WTC11 (cell line): ENCODE measurements around the gene SMIM11.

Source experiments
- ATF1 ChIP-seq: sonication (generic); formaldehyde crosslinking; IDR thresholded peaks from 2 replicates; pipeline ENCODE4 v1.8.1; 2023; ENCODE audit warnings: mild to moderate bottlenecking, moderate library complexity, missing genetic modification reagents
- CBFB ChIP-seq: sonication (generic); formaldehyde crosslinking; IDR thresholded peaks from 2 replicates; pipeline ENCODE4 v1.8.1; 2022; ENCODE audit warnings: mild to moderate bottlenecking, low read depth, missing genetic modification reagents
- CREB1 ChIP-seq: sonication (generic); formaldehyde crosslinking; IDR thresholded peaks from 2 replicates; pipeline ENCODE4 v1.8.0; 2023; ENCODE audit warnings: mild to moderate bottlenecking, missing genetic modification reagents
- ELF4 ChIP-seq: sonication (generic); formaldehyde crosslinking; IDR thresholded peaks from 2 replicates; pipeline ENCODE4 v1.8.1; 2022; ENCODE audit warnings: low read depth, mild to moderate bottlenecking, moderate library complexity, missing genetic modification reagents
- FOXP1 ChIP-seq: sonication (generic); formaldehyde crosslinking; IDR thresholded peaks from 2 replicates; pipeline ENCODE4 v1.8.0; 2022; ENCODE audit warnings: missing genetic modification reagents, mild to moderate bottlenecking, moderate library complexity, borderline replicate concordance
- RORB ChIP-seq: fragments of 250-450 bp; sonication (Bioruptor Pico); IDR thresholded peaks from 2 replicates; pipeline ENCODE4 v1.9.0; 2021; ENCODE audit warnings: mild to moderate bottlenecking
- ZNF263 ChIP-seq: sonication (generic); formaldehyde crosslinking; IDR thresholded peaks from 2 replicates; pipeline ENCODE4 v1.8.1; 2022; ENCODE audit warnings: low read depth, mild to moderate bottlenecking, moderate library complexity, missing genetic modification reagents
- ZNF416 ChIP-seq: fragments of 250-450 bp; sonication (Bioruptor Pico); IDR thresholded peaks from 2 replicates; pipeline ENCODE4 v1.9.0; 2021; ENCODE audit warnings: mild to moderate bottlenecking, inconsistent platforms
- TF ChIP-seq, protein P1 (sequence below): fragments of 200-600 bp; IDR thresholded peaks from 2 replicates; pipeline ENCODE4 v1.8.0; 2022; ENCODE audit warnings: antibody characterized with exemption
- TF ChIP-seq, protein P2 (sequence below): sonication (generic); formaldehyde crosslinking; conservative IDR thresholded peaks from 2 replicates; pipeline ENCODE4 v1.8.1; 2022; ENCODE audit warnings: mild to moderate bottlenecking, missing genetic modification reagents
- TF ChIP-seq, protein P3 (sequence below): sonication (generic); formaldehyde crosslinking; IDR thresholded peaks from 2 replicates; pipeline ENCODE4 v1.8.1; 2023; ENCODE audit warnings: mild to moderate bottlenecking, missing genetic modification reagents, moderate library complexity
- TF ChIP-seq, protein P4 (sequence below): sonication (generic); formaldehyde crosslinking; conservative IDR thresholded peaks from 2 replicates; pipeline ENCODE4 v1.8.1; 2023; ENCODE audit warnings: mild to moderate bottlenecking, low read depth, missing genetic modification reagents, moderate library complexity
- TF ChIP-seq, protein P5 (sequence below): sonication (generic); formaldehyde crosslinking; IDR thresholded peaks from 2 replicates; pipeline ENCODE4 v1.8.0; 2022; ENCODE audit warnings: mild to moderate bottlenecking, missing genetic modification reagents
- TF ChIP-seq, protein P6 (sequence below): sonication (generic); formaldehyde crosslinking; IDR thresholded peaks from 2 replicates; pipeline ENCODE4 v1.8.1; 2022; ENCODE audit warnings: mild to moderate bottlenecking, missing genetic modification reagents, moderate library complexity, borderline replicate concordance

DNA sequence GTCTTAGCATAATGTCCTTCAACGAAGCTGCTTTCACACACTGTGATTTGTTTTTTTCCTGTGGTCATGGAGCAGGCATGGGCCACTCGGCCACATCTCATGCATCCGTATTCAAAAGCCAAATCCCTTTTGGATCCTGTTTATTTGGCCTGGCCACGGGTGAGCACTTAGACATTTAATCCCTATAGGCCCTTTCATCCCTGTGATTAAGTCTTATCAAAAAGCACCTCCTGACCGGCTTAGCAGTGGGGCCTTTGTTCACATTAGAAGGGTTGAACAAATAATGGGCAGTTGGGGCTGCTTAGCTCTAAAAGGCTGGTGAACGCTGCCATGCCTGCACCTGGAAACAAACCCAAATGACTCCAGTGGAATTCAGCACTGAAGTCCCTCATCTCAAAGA, 9.5 kb upstream of the SMIM11 start:
- TF ChIP-seq ELF4 (CRISPR knock-in tag) (no peak), ZNF416 (CRISPR knock-in tag) (no peak), ATF1 (CRISPR knock-in tag) (no peak), ZNF263 (no peak), RORB (CRISPR knock-in tag) (no peak), FOXP1 (CRISPR knock-in tag) (no peak), CBFB (CRISPR knock-in tag) (no peak), CREB1 (no peak)
- TF ChIP-seq, protein P1, sequence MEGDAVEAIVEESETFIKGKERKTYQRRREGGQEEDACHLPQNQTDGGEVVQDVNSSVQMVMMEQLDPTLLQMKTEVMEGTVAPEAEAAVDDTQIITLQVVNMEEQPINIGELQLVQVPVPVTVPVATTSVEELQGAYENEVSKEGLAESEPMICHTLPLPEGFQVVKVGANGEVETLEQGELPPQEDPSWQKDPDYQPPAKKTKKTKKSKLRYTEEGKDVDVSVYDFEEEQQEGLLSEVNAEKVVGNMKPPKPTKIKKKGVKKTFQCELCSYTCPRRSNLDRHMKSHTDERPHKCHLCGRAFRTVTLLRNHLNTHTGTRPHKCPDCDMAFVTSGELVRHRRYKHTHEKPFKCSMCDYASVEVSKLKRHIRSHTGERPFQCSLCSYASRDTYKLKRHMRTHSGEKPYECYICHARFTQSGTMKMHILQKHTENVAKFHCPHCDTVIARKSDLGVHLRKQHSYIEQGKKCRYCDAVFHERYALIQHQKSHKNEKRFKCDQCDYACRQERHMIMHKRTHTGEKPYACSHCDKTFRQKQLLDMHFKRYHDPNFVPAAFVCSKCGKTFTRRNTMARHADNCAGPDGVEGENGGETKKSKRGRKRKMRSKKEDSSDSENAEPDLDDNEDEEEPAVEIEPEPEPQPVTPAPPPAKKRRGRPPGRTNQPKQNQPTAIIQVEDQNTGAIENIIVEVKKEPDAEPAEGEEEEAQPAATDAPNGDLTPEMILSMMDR = no peak
- TF ChIP-seq, protein P2, sequence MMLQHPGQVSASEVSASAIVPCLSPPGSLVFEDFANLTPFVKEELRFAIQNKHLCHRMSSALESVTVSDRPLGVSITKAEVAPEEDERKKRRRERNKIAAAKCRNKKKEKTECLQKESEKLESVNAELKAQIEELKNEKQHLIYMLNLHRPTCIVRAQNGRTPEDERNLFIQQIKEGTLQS = no peak
- TF ChIP-seq, protein P3, sequence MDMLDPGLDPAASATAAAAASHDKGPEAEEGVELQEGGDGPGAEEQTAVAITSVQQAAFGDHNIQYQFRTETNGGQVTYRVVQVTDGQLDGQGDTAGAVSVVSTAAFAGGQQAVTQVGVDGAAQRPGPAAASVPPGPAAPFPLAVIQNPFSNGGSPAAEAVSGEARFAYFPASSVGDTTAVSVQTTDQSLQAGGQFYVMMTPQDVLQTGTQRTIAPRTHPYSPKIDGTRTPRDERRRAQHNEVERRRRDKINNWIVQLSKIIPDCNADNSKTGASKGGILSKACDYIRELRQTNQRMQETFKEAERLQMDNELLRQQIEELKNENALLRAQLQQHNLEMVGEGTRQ = no peak
- TF ChIP-seq, protein P4, sequence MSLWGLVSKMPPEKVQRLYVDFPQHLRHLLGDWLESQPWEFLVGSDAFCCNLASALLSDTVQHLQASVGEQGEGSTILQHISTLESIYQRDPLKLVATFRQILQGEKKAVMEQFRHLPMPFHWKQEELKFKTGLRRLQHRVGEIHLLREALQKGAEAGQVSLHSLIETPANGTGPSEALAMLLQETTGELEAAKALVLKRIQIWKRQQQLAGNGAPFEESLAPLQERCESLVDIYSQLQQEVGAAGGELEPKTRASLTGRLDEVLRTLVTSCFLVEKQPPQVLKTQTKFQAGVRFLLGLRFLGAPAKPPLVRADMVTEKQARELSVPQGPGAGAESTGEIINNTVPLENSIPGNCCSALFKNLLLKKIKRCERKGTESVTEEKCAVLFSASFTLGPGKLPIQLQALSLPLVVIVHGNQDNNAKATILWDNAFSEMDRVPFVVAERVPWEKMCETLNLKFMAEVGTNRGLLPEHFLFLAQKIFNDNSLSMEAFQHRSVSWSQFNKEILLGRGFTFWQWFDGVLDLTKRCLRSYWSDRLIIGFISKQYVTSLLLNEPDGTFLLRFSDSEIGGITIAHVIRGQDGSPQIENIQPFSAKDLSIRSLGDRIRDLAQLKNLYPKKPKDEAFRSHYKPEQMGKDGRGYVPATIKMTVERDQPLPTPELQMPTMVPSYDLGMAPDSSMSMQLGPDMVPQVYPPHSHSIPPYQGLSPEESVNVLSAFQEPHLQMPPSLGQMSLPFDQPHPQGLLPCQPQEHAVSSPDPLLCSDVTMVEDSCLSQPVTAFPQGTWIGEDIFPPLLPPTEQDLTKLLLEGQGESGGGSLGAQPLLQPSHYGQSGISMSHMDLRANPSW (CRISPR knock-in tag) = no peak
- TF ChIP-seq, protein P5, sequence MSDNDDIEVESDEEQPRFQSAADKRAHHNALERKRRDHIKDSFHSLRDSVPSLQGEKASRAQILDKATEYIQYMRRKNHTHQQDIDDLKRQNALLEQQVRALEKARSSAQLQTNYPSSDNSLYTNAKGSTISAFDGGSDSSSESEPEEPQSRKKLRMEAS = no peak
- TF ChIP-seq, protein P6, sequence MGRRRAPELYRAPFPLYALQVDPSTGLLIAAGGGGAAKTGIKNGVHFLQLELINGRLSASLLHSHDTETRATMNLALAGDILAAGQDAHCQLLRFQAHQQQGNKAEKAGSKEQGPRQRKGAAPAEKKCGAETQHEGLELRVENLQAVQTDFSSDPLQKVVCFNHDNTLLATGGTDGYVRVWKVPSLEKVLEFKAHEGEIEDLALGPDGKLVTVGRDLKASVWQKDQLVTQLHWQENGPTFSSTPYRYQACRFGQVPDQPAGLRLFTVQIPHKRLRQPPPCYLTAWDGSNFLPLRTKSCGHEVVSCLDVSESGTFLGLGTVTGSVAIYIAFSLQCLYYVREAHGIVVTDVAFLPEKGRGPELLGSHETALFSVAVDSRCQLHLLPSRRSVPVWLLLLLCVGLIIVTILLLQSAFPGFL (CRISPR knock-in tag) = no peak
